Measurements from ENCODE around the gene BRPF1.

Gene BRPF1

GRCh38 chr3:9701711-9702110 lies 29.8 kb upstream of the BRPF1 start:
- DNase-seq: no peak

GRCh38 chr3:9703240-9703639 lies 28.3 kb upstream of the BRPF1 start:
- no peak for DNase-seq

- DNase-seq: no peak
Measured at GRCh38 chr3:9703736-9704346, 27.7 kb upstream of the BRPF1 start, which contains the start of gene CPNE9. TSS of gene CPNE9 (plus strand) at chr3:9703833. CDS start at chr3:9703997, 164 bp downstream.

GRCh38 chr3:9704347-9705322 lies 26.9 kb upstream of the BRPF1 start:
- no peak for DNase-seq

GRCh38 chr3:9710174-9710739 lies 21.3 kb upstream of the BRPF1 start:
- DNase-seq: no peak

- no peak for DNase-seq
Measured at GRCh38 chr3:9712415-9712814, 19.1 kb upstream of the BRPF1 start.

GRCh38 chr3:9713142-9713541 lies 18.4 kb upstream of the BRPF1 start:
- no peak for DNase-seq

- DNase-seq: no peak
Measured at GRCh38 chr3:9715136-9715535, 16.4 kb upstream of the BRPF1 start.

GRCh38 chr3:9715764-9716437 lies 15.6 kb upstream of the BRPF1 start:
- DNase-seq: no peak

GRCh38 chr3:9716801-9717555 lies 14.6 kb upstream of the BRPF1 start:
- DNase-seq: no peak

- DNase-seq: no peak
Measured at GRCh38 chr3:9717563-9717962, 14.0 kb upstream of the BRPF1 start.

GRCh38 chr3:9718118-9718517 lies 13.4 kb upstream of the BRPF1 start:
- no peak for DNase-seq

- DNase-seq: no peak
Measured at GRCh38 chr3:9721015-9721699, 10.4 kb upstream of the BRPF1 start.

- DNase-seq: no peak
Measured at GRCh38 chr3:9721700-9722060, 9.9 kb upstream of the BRPF1 start.

- DNase-seq: no peak
Measured at GRCh38 chr3:9725775-9726515, 5.6 kb upstream of the BRPF1 start.

- peak; percentile 40 to 51 for DNase-seq
Measured at GRCh38 chr3:9727041-9727595, 4.4 kb upstream of the BRPF1 start.

GRCh38 chr3:9727743-9728142 lies 3.8 kb upstream of the BRPF1 start:
- DNase-seq: no peak

- no peak for DNase-seq
Measured at GRCh38 chr3:9729419-9729818, 2.1 kb upstream of the BRPF1 start.

- peak; percentile 57 to 62 for DNase-seq
Measured at GRCh38 chr3:9730657-9731205, 804 bp upstream of the BRPF1 start.

GRCh38 chr3:9732080-9732739 lies 675 bp downstream of the BRPF1 start:
- DNase-seq: no peak
